Heart left ventricle (tissue), 16 donors: ENCODE results near the gene SIGLEC10. TPM values are rescaled to one million over a fixed set of nuclear protein-coding genes. Genes with fewer than 3 reads are reported as not detected.

Source experiments
- ATAC-seq, 4 donors: fragments of 200-7000 bp; cut with Tn5 transposase; one replicate each; pipeline ENCODE4 v1.9.1; 2020 to 2022; ENCODE audit warnings: moderate library complexity in 4 of 4, mild to moderate bottlenecking in 3 of 4, moderate number of reproducible peaks in 1 of 4
- DNase-seq, 5 donors: peaks; one replicate each; pipeline ENCODE4 v3.0.0-alpha.2; 2020
- H3K27ac ChIP-seq, 12 donors: fragments of 200-600 bp; sonication (generic) in 4 of 12; one replicate each; pipeline versions ENCODE4 v1.5.0 to v1.8.0; 2016 to 2022; ENCODE audit warnings: mild to moderate bottlenecking in 2 of 12
- H3K27me3 ChIP-seq, 9 donors: fragments of 200-600 bp; sonication (generic) in 2 of 9; one replicate each; pipeline versions ENCODE4 v1.5.1 to v1.8.0; 2016 to 2022; ENCODE audit warnings: mild to moderate bottlenecking in 3 of 9
- H3K36me3 ChIP-seq, 9 donors: fragments of 200-600 bp; sonication (generic) in 2 of 9; one replicate each; pipeline versions ENCODE4 v1.5.0 to v1.8.0; 2018 to 2022; ENCODE audit warnings: mild to moderate bottlenecking in 2 of 9
- H3K4me1 ChIP-seq, 12 donors: fragments of 200-600 bp; sonication (generic) in 4 of 12; one replicate each; pipeline versions ENCODE4 v1.5.0 to v1.8.0; 2016 to 2022; ENCODE audit warnings: mild to moderate bottlenecking in 3 of 12
- H3K4me3 ChIP-seq, 12 donors: fragments of 200-600 bp; sonication (generic) in 4 of 12; one replicate each; pipeline versions ENCODE4 v1.5.0 to v1.8.0; 2017 to 2022; ENCODE audit warnings: mild to moderate bottlenecking in 9 of 12, moderate library complexity in 4 of 12
- H3K9me3 ChIP-seq, 12 donors: fragments of 200-600 bp; sonication (generic) in 4 of 12; one replicate each; pipeline versions ENCODE4 v1.5.0 to v1.8.0; 2016 to 2022; ENCODE audit warnings: mild to moderate bottlenecking in 1 of 12
- POLR2A ChIP-seq, 2 donors: fragments of 450-650 bp; IDR thresholded peaks; one replicate each; pipeline ENCODE4 v1.6.1; 2017; ENCODE audit warnings: antibody characterized with exemption in 2 of 2, mild to moderate bottlenecking in 2 of 2, moderate library complexity in 2 of 2
- WGBS, 4 donors: extraction: QIAGEN DNeasy Blood & Tissue Kit in 2 of 4; methylation state at CpG; one replicate each; pipeline versions ENCODE4 v1.1.5 to v1.1.7; 2013 to 2018; 5-methylcytosine and 5-hydroxymethylcytosine counted together
- intact Hi-C, 10 donors: fragments of 100-400 bp; cut with DNase I; formaldehyde crosslinking; loops; one replicate each; pipeline versions ENCODE4 v1.11.1 to v1.14.2; 2022
- polyA plus RNA-seq, 2 donors: library from polyadenylated mRNA; stranded (reverse); fragments of 200-250 nt; gene quantifications; one replicate each; pipeline ENCODE4 v1.2.3, GENCODE V29; 2013
- total RNA-seq, 9 donors: library from RNA; depleted of rRNA in 2 of 9; stranded (reverse); fragments of >200 nt in 2 of 9; fragmentation: NEBNext Ultra II Directional in 3 of 9; extraction: Animal tissue kit (Norgen Biotek cat#: 25700) in 3 of 9; gene quantifications; one replicate each; pipeline versions ENCODE4 v1.1.0 to v1.2.4, GENCODE V29; 2016 to 2023
- TF ChIP-seq, protein P1 (sequence below), 12 donors: fragments of 200-600 bp; sonication (generic) in 4 of 12; IDR thresholded peaks; one replicate each; pipeline versions ENCODE4 v1.5.0 to v1.8.0; 2018 to 2022; ENCODE audit warnings: antibody characterized with exemption in 12 of 12, mild to moderate bottlenecking in 5 of 12
- donor health status: ischemic (EF 13 %, LVEDD 7.1; RV severe dilation, severe dysfunction).
- donor health status: healthy with polysubstance abuse.
- donor health status: DM: no; HTN: yes; CAD: no.
- donor health status: DM: no; HTN: no; CAD: no.
- donor health status: ischemic (EF 25% LVEDD 6.9; RV normal size, moderate dysfunction).
- donor health status: ischemic (EF 25% LVEDD 5.7; RV mildly dilated, moderate dysfunction).
- donor health status: healthy.
- donor health status: DM: yes; HTN: yes; CAD: no.
- donor health status: ischemic (EF 35%, LVEDD 5.7; RV mildly dilated, moderate dysfunction).
- donor health status: nonischemic (EF 11% LVEDD 7.7; RV severe dilation, severe dysfunction).
- donor health status: DM: yes; HTN: yes; CAD: no.
- donor health status: PGD.
- donor health status: ischemic (EF 29% LVEDD 5.4; RV normal size, mild dysfunction).
- donor health status: nonischemic (EF 23%, LVEDD 6.1; RV moderate dilation, normal function).

Gene SIGLEC10
- total and polyA plus RNA-seq, 11 donors, result 0.08 to 7.5 (median 0.58) TPM

DNA sequence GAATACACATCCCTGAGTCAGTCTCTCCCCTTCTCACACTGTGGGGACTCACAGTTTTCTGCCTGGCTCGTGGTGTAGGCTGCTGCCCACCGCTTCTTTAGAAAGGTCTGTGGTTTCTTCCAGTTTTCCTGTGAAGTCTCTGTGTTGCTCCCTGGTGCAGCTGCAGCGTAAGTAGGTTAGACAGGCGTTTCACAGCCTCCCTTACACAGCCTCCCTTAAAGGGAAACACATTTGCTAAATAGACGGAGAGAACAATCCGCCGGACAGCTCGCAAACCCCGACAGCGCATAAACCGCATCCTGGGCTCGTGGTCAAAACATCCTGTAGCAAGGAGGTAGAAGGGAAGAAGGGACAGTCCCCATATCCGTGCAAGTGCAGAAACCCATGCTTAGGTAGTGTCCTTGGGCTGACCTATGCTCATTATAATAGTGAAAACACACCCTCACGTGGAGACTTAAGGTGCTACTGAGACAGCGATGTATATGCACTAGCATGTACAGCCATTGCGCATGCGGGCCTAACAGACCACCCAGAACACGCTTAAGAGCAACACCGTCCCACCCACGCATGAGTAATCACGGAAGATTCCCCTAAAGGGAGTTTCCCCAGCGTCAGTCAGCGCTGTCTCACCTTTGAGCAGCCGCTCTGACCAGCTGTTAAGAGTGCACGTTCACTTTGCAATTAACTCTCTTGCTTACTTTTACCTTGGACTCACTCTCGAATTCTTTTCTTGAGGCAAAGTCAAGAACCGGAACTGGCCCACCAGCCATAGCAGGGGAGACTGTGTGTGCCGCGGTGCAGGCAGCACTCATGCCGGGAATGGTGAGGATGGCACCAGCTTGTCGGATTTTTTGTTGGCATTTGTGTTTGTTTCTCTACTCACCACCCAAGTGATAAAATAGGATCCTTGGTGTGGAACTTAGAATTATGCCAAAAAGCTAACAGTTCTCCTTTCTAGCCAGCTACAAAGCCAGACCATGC is 24.3 kb upstream of the SIGLEC10 start:
- intact Hi-C loops, result no loop called here
- no peaks in the 10 kb centered on the region for H3K9me3 ChIP-seq
- DNase-seq (no peak), ATAC-seq (peak in 2 of 4 donors; percentile 20 to 22)
- TF ChIP-seq, protein P1, sequence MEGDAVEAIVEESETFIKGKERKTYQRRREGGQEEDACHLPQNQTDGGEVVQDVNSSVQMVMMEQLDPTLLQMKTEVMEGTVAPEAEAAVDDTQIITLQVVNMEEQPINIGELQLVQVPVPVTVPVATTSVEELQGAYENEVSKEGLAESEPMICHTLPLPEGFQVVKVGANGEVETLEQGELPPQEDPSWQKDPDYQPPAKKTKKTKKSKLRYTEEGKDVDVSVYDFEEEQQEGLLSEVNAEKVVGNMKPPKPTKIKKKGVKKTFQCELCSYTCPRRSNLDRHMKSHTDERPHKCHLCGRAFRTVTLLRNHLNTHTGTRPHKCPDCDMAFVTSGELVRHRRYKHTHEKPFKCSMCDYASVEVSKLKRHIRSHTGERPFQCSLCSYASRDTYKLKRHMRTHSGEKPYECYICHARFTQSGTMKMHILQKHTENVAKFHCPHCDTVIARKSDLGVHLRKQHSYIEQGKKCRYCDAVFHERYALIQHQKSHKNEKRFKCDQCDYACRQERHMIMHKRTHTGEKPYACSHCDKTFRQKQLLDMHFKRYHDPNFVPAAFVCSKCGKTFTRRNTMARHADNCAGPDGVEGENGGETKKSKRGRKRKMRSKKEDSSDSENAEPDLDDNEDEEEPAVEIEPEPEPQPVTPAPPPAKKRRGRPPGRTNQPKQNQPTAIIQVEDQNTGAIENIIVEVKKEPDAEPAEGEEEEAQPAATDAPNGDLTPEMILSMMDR (IDR thresholded peaks at IDR 0.05), result no peak
- TF ChIP-seq POLR2A (IDR thresholded peaks at IDR 0.05), result no peak
- peak overlapping the region in 1 of 12 donors; percentile 37 for H3K4me3 ChIP-seq
- peak overlapping the region in 1 of 12 donors; percentile 28 for H3K27ac ChIP-seq
- 60 to 69% (median 66%) methylated on average over 24 to 31 of the region's 31 CpGs for WGBS, 4 donors
- H3K27me3 ChIP-seq, result peaks cover 0 to 63% (median 16%) of the 10 kb centered on the region in 9 donors
- no peaks in the 10 kb centered on the region for H3K36me3 ChIP-seq
- peaks cover 0 to 21% (median 0%) of the 10 kb centered on the region in 12 donors for H3K4me1 ChIP-seq

DNA sequence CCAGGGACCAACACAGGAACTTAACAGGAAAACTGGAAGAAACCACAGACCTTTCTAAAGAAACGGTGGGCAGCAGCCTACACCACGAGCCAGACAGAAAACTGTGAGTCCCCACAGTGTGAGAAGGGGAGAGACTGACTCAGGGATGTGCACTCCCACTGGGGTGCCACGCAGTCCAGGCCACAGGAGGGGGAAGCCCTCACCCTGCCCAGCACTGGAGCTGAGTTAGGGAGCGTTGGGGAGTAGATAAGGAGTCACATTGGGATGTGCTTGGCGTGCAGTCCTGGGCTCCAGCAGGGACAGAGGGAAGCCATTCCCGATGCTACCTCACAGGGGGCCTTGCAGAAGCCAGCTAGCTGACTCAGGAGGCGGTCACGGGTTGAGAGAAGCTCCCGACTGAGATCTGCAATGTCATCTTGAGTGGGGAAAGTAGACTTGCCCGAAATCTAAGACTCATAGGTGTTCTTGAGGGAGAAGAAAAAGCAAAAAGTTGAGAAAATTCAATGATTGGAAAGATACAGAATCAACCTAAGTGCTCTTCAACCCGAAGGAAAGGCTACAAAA is 23.5 kb upstream of the SIGLEC10 start:
- intact Hi-C loops, result no loop called here
- no peak for DNase-seq
- WGBS, 4 donors, result 34 to 43% (median 37%) methylated on average over 11 of the region's 11 CpGs
- Histone ChIP-seq H3K36me3 (no peaks in the 10 kb centered on the region), H3K4me1 (peaks cover 0 to 21% (median 0%) of the 10 kb centered on the region in 12 donors), H3K9me3 (no peaks in the 10 kb centered on the region), H3K27me3 (peaks cover 0 to 71% (median 16%) of the 10 kb centered on the region in 9 donors), H3K27ac (peak overlapping the region in 1 of 12 donors; percentile 28), H3K4me3 (peak overlapping the region in 1 of 12 donors; percentile 37)
- TF ChIP-seq, protein P1 (IDR thresholded peaks at IDR 0.05), result no peak
- no peak for TF ChIP-seq POLR2A (IDR thresholded peaks at IDR 0.05)
- no peak for ATAC-seq

DNA sequence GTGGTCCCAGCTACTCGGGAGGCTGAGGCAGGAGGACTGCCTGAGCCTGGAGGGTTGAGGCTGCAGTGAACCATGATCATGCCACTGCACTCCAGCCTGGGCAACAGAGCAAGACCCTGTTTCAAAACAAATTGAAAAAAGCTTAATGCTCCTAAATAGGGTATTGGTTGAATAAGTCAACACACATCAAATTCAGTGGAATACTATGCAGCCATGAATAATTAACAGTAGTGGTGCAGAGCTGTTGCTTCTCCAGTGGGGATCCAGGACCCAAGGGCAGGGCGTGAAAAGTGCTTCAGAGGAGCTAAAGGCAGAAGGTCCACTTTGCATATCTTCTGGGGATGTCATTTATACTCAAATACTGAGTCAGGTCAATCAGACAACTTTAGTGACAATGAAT is 22.6 kb upstream of the SIGLEC10 start:
- ATAC-seq, result no peak
- H3K36me3 ChIP-seq, result no peaks in the 10 kb centered on the region
- H3K27ac ChIP-seq, result no peak overlapping the region
- no peak overlapping the region for H3K4me3 ChIP-seq
- H3K9me3 ChIP-seq, result no peaks in the 10 kb centered on the region
- H3K27me3 ChIP-seq, result peaks cover 0 to 71% (median 16%) of the 10 kb centered on the region in 9 donors
- H3K4me1 ChIP-seq, result peaks cover 0 to 21% (median 0%) of the 10 kb centered on the region in 12 donors
- 59 to 69% (median 65%) methylated on average over 2 of the region's 2 CpGs for WGBS, 4 donors
- intact Hi-C loops, result no loop called here
- no peak for DNase-seq
- TF ChIP-seq, protein P1 (IDR thresholded peaks at IDR 0.05), result no peak
- no peak for TF ChIP-seq POLR2A (IDR thresholded peaks at IDR 0.05)

DNA sequence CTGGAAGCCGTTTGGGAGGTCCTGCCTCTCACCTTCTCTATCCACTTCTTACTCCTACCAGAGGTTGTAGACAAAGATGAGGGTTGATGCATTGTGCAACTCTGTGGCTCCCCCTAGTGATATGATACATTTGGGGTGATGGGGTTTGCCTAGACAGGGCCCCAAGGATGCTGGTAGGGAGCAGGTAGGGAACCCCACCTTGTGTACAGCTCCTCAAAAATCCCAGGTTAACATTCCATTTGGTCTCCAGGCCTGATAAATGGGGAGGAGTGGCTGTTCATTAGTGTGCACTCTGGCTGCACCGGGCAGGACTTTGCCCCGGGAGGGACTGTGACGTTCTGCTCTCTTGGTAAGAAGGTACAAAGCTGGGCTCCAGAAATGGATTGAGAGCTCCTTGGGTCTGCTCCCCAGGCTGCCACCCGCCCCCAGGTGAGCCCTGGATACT is 21.6 kb upstream of the SIGLEC10 start:
- DNase-seq, result no peak
- Histone ChIP-seq H3K27ac (no peak overlapping the region), H3K4me3 (no peak overlapping the region), H3K27me3 (peaks cover 0 to 76% (median 16%) of the 10 kb centered on the region in 9 donors), H3K36me3 (no peaks in the 10 kb centered on the region), H3K4me1 (peaks cover 0 to 21% (median 0%) of the 10 kb centered on the region in 12 donors), H3K9me3 (no peaks in the 10 kb centered on the region)
- peak in 1 of 4 donors; percentile 57 for ATAC-seq
- TF ChIP-seq POLR2A (IDR thresholded peaks at IDR 0.05), result no peak
- TF ChIP-seq, protein P1 (IDR thresholded peaks at IDR 0.05), result peak in 6 of 12 donors; percentile 6 to 34 (median 24)
- intact Hi-C loops, result loop anchor here in 5 of 10 donors (1.0 to 10.0 kb wide), 4 partner anchors 100 to 104 kb away; no protein-coding TSS in a partner anchor
- WGBS, 4 donors, result 49 to 63% (median 56%) methylated on average over 5 of the region's 5 CpGs
